Pulmonary artery endothelial cell (primary cell): Measurements from ENCODE around the gene CDKAL1. TPM values are rescaled to one million over a fixed set of nuclear protein-coding genes. Genes with fewer than 3 reads are reported as not detected.
"Not testable (repeated sequence)": the region's sequence is repeated elsewhere in the genome, so short reads cannot be mapped to it uniquely, and the experiment has no call there.

Experiments
- DNase-seq: peaks from one replicate; pipeline ENCODE4 v3.0.0-alpha.2; 2011; ENCODE audit warnings: low read depth, low spot score
- total RNA-seq: library from RNA; depleted of rRNA; stranded (reverse); fragments of >200 nt; gene quantifications from 2 replicates; pipeline ENCODE4 v1.2.3, GENCODE V29; 2014

CDKAL1 gene
- total RNA-seq, 1 donor from 2014 or later, result 21.8 TPM

GRCh38 chr6:20831251-20831650 lies 297.0 kb downstream of the CDKAL1 start:
- not testable (repeated sequence) for DNase-seq

GRCh38 chr6:20833881-20834515 lies 299.7 kb downstream of the CDKAL1 start:
- DNase-seq, result no peak

GRCh38 chr6:20835315-20836010 lies 301.2 kb downstream of the CDKAL1 start:
- no peak for DNase-seq

GRCh38 chr6:20837189-20837588 lies 302.9 kb downstream of the CDKAL1 start:
- no peak for DNase-seq

- no peak for DNase-seq
These were observed 303.9 kb downstream of the CDKAL1 start for GRCh38 chr6:20838113-20838512.

- no peak for DNase-seq
These were observed 305.4 kb downstream of the CDKAL1 start for GRCh38 chr6:20839630-20840029.

- DNase-seq, result no peak
These were observed 306.4 kb downstream of the CDKAL1 start for GRCh38 chr6:20840675-20841074.

- no peak for DNase-seq
These were observed 307.5 kb downstream of the CDKAL1 start for GRCh38 chr6:20841806-20842205.

- DNase-seq, result no peak
These were observed 311.3 kb downstream of the CDKAL1 start for GRCh38 chr6:20845592-20845991.

- no peak for DNase-seq
These were observed 312.4 kb downstream of the CDKAL1 start for GRCh38 chr6:20846602-20847028.

- no peak for DNase-seq
These were observed 313.6 kb downstream of the CDKAL1 start for GRCh38 chr6:20847904-20848303.

- no peak for DNase-seq
These were observed 316.6 kb downstream of the CDKAL1 start for GRCh38 chr6:20850686-20851416.

- no peak for DNase-seq
These were observed 317.5 kb downstream of the CDKAL1 start for GRCh38 chr6:20851795-20852194.

GRCh38 chr6:20853828-20854227 lies 319.6 kb downstream of the CDKAL1 start:
- DNase-seq, result no peak

- DNase-seq, result no peak
These were observed 322.5 kb downstream of the CDKAL1 start for GRCh38 chr6:20856681-20857288.

- no peak for DNase-seq
These were observed 327.2 kb downstream of the CDKAL1 start for GRCh38 chr6:20861481-20861880.

GRCh38 chr6:20866036-20866435 lies 331.8 kb downstream of the CDKAL1 start:
- no peak for DNase-seq

GRCh38 chr6:20866935-20867703 lies 332.9 kb downstream of the CDKAL1 start:
- no peak for DNase-seq

- no peak for DNase-seq
These were observed 334.3 kb downstream of the CDKAL1 start for GRCh38 chr6:20868397-20869096.

- no peak for DNase-seq
These were observed 335.8 kb downstream of the CDKAL1 start for GRCh38 chr6:20870021-20870420.

GRCh38 chr6:20870493-20870892 lies 336.2 kb downstream of the CDKAL1 start:
- no peak for DNase-seq
